MCF 10A (cell line): ENCODE data around the gene FERMT3. TPM values are rescaled to one million over a fixed set of nuclear protein-coding genes. Genes with fewer than 3 reads are reported as not detected.
A peak's percentile ranks its signal among the peaks of the same experiment; 100 is the strongest.

Source experiments
- BruUV-seq: library from RNA; stranded (reverse); fragments of 400-500 nt; replicated peaks from 2 replicates; lab custom pipeline; 2021; lab: Mats Ljungman, UMichigan
- CTCF ChIA-PET: fragments of 300-600 bp; sonication (Branson Sonifier 250); formaldehyde crosslinking; extraction: SDS; loops from one replicate; lab custom pipeline; 2021; ENCODE audit warnings: antibody characterized with exemption, inconsistent platforms; lab: Yijun Ruan, JAX
- POLR2A ChIA-PET: fragments of 300-600, 350-650 bp; sonication (Branson Sonifier 250); formaldehyde crosslinking; extraction: SDS; loops from one replicate; lab custom pipeline; 2020; ENCODE audit warnings: antibody characterized with exemption, inconsistent platforms; lab: Yijun Ruan, JAX
- DNase-seq: peaks from one replicate; pipeline ENCODE4 v3.0.0-alpha.2; 2018; ENCODE audit not compliant: unreplicated experiment
- H3K27ac Mint-ChIP-seq: one replicate; pipeline ENCODE4 v1.8.0; 2022; ENCODE audit warnings: mild to moderate bottlenecking, low read depth, mixed read lengths; ENCODE audit not compliant: unreplicated experiment
- H3K27me3 Mint-ChIP-seq: one replicate; pipeline ENCODE4 v1.8.0; 2022; ENCODE audit warnings: mixed read lengths; ENCODE audit not compliant: insufficient read depth, unreplicated experiment
- H3K36me3 Mint-ChIP-seq: one replicate; pipeline ENCODE4 v1.8.0; 2022; ENCODE audit warnings: mild to moderate bottlenecking, moderate library complexity, mixed read lengths; ENCODE audit not compliant: insufficient read depth, unreplicated experiment
- H3K4me1 Mint-ChIP-seq: one replicate; pipeline ENCODE4 v1.8.0; 2022; ENCODE audit warnings: mixed read lengths; ENCODE audit not compliant: insufficient read depth, unreplicated experiment
- H3K4me3 Mint-ChIP-seq: one replicate; pipeline ENCODE4 v1.8.0; 2022; ENCODE audit warnings: mild to moderate bottlenecking, moderate library complexity, mixed read lengths; ENCODE audit not compliant: unreplicated experiment
- H3K9me3 Mint-ChIP-seq: one replicate; pipeline ENCODE4 v1.8.0; 2022; ENCODE audit warnings: mixed read lengths; ENCODE audit not compliant: unreplicated experiment
- CTCF ChIP-seq: fragments of 200-600 bp; IDR thresholded peaks from one replicate; pipeline ENCODE4 v1.8.0; 2022; ENCODE audit warnings: antibody characterized with exemption, mild to moderate bottlenecking; ENCODE audit not compliant: unreplicated experiment
- intact Hi-C: fragments of 100-400 bp; cut with micrococcal nuclease; formaldehyde crosslinking; loops from 2 replicates; pipeline ENCODE4 v1.14.1; 2022
- total RNA-seq: library from RNA; stranded (reverse); gene quantifications from 2 replicates; pipeline ENCODE4 v1.2.3, GENCODE V29; 2022

Gene FERMT3
- total RNA-seq, 1 experiment from 2014 or later = 0.44 TPM

- CTCF ChIA-PET = interaction anchor here (0.6 to 1.0 kb wide), 3 partner anchors 73 to 254 kb away, joined by 3 to 5 read pairs (median 4); no protein-coding TSS in a partner anchor
- BruUV-seq = no TSS peak
- Mint-ChIP-seq H3K36me3 (peaks cover 10% of the 10 kb centered on the region), H3K4me1 (peaks cover 14% of the 10 kb centered on the region), H3K4me3 (peak within 1 kb of the TSS; percentile 77), H3K27me3 (no peaks in the 10 kb centered on the region), H3K27ac (peak within 1 kb of the TSS; percentile 78), H3K9me3 (no peaks in the 10 kb centered on the region)
- intact Hi-C loops = no loop called here
- POLR2A ChIA-PET = interaction anchor here (0.6 to 11.9 kb wide), 4 partner anchors 13 to 1374 kb away, joined by 3 to 122 read pairs (median 3); partner anchors contain the start of genes FKBP2, PPP1R14B, PRDX5 and TRMT112
- no peak for TF ChIP-seq CTCF
- peak; percentile 95 for DNase-seq
Measured at GRCh38 chr11:64230171-64230984, 23.9 kb downstream of the FERMT3 start, which contains the start of gene DNAJC4. TSS of gene DNAJC4 (plus strand) at chr11:64230548. CDS start at chr11:64230855, 307 bp downstream.

- DNase-seq = no peak
- BruUV-seq = no TSS peak
- Mint-ChIP-seq H3K4me1 (peaks cover 17% of the 10 kb centered on the region), H3K9me3 (no peaks in the 10 kb centered on the region), H3K27ac (peak overlapping the region; percentile 78), H3K4me3 (peak overlapping the region; percentile 77), H3K27me3 (no peaks in the 10 kb centered on the region), H3K36me3 (peaks cover 5% of the 10 kb centered on the region)
- TF ChIP-seq CTCF = no peak
- intact Hi-C loops = no loop called here
- POLR2A ChIA-PET = interaction anchor here (0.9 to 11.9 kb wide), 3 partner anchors 13 to 87 kb away, joined by 3 to 122 read pairs (median 3); partner anchors contain the start of genes FKBP2, PLCB3, PPP1R14B and PRDX5
- CTCF ChIA-PET = interaction anchor here (0.6 to 1.2 kb wide), 2 partner anchors 74 to 124 kb away, joined by 3 to 4 read pairs; no protein-coding TSS in a partner anchor
Measured at GRCh38 chr11:64230985-64231365, 24.5 kb downstream of the FERMT3 start.

- ChIA-PET POLR2A (interaction anchor here (0.7 to 11.9 kb wide), 6 partner anchors 12 to 257 kb away, joined by 3 to 122 read pairs (median 3); partner anchors contain the start of genes COX8A, FKBP2, PLCB3 and PPP1R14B), CTCF (interaction anchor here (1.2 kb wide), 1 partner anchor 73 kb away, joined by 3 read pairs; no protein-coding TSS in a partner anchor)
- intact Hi-C loops = no loop called here
- no peak for TF ChIP-seq CTCF
- H3K27ac Mint-ChIP-seq = no peak overlapping the region
- H3K4me3 Mint-ChIP-seq = peak overlapping the region; percentile 77
- H3K9me3 Mint-ChIP-seq = no peaks in the 10 kb centered on the region
- no peaks in the 10 kb centered on the region for H3K27me3 Mint-ChIP-seq
- H3K4me1 Mint-ChIP-seq = peaks cover 17% of the 10 kb centered on the region
- H3K36me3 Mint-ChIP-seq = peaks cover 5% of the 10 kb centered on the region
- BruUV-seq = no TSS peak
- no peak for DNase-seq
Measured at GRCh38 chr11:64231546-64231945, 25.0 kb downstream of the FERMT3 start.
